Muscle of leg (tissue), 11 donors: ENCODE data around the gene HOXA11. TPM values are rescaled to one million over a fixed set of nuclear protein-coding genes. Genes with fewer than 3 reads are reported as not detected.

Experiments
- DNase-seq: peaks from one replicate; pipeline ENCODE4 v3.0.0; 2013
- H3K27ac ChIP-seq: one replicate; pipeline ENCODE4 v1.5.1; 2013; ENCODE audit warnings: mild to moderate bottlenecking, low read length, control low read depth
- H3K27me3 ChIP-seq: one replicate; pipeline ENCODE4 v1.6.1; 2013; ENCODE audit warnings: low read length; ENCODE audit not compliant: control insufficient read depth, insufficient read depth
- H3K36me3 ChIP-seq: one replicate; pipeline ENCODE4 v1.6.1; 2013; ENCODE audit warnings: low read length; ENCODE audit not compliant: control insufficient read depth, insufficient read depth
- H3K4me1 ChIP-seq: one replicate; pipeline ENCODE4 v1.6.1; 2013; ENCODE audit warnings: low read length; ENCODE audit not compliant: control insufficient read depth, insufficient read depth
- H3K4me3 ChIP-seq: one replicate; pipeline ENCODE4 v1.5.1; 2013; ENCODE audit warnings: low read length, control low read depth
- H3K9me3 ChIP-seq: replicated peaks from 2 replicates; pipeline ENCODE4 v1.6.1; 2013; ENCODE audit warnings: low read depth, low read length; ENCODE audit not compliant: control insufficient read depth
- WGBS: methylation state at CpG from one replicate; pipeline ENCODE4 v1.1.5; 2013; ENCODE audit warnings: missing lambda C conversion rate; ENCODE audit not compliant: insufficient coverage; 5-methylcytosine and 5-hydroxymethylcytosine counted together
- polyA plus RNA-seq, 8 donors: library from polyadenylated mRNA; unstranded; fragments of 120-200 nt; gene quantifications; one replicate each; pipeline versions ENCODE4 v1.2.1 to v1.2.3, GENCODE V29; 2013; ENCODE audit warnings: inconsistent platforms in 1 of 8, low replicate concordance in 1 of 8; ENCODE audit not compliant: insufficient read length in 8 of 8, insufficient read depth in 1 of 8
- total RNA-seq: library from RNA; stranded (reverse); fragments of 120-200 nt; gene quantifications from one replicate; pipeline ENCODE4 v1.2.4, GENCODE V29; 2013

Gene HOXA11
- total and polyA plus RNA-seq, 9 donors, result 2.0 to 12.0 (median 6.5) TPM

- DNase-seq, result peak; percentile 87
- peaks cover 74% of the 10 kb centered on the region for H3K27me3 ChIP-seq
- peak overlapping the region; percentile 72 for H3K4me3 ChIP-seq
- no peaks in the 10 kb centered on the region for H3K9me3 ChIP-seq
- H3K4me1 ChIP-seq, result peaks cover 66% of the 10 kb centered on the region
- 1% methylated on average over 57 of the region's 58 CpGs for WGBS
- H3K27ac ChIP-seq, result peak overlapping the region; percentile 98
- H3K36me3 ChIP-seq, result peaks cover 15% of the 10 kb centered on the region
These were observed 12.1 kb downstream of the HOXA11 start for GRCh38 chr7:27172823-27173510.

DNA sequence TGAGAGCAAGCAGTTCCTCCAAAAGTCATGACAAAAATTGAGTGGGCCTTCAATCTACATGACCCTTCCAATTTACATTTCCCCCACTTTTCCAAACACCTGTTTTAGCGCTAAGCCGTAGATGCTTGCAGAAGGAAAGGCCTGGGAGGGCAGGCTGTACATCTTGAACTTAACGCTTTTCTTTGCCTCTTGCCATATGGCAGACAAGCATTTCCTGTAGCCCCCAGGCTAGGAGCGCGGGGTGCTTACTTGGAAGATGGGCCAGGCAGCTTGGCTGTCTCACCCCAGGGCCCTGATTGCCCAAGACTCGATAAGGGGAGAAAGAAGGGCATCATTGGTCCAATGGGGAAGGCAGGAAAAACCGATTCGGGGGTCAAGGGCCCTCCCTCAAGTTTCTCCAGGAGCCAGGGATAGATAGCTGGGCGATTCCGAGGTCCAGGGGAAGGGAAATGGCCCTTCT lies 12.7 kb downstream of the HOXA11 start:
- Histone ChIP-seq H3K27ac (peak overlapping the region; percentile 98), H3K9me3 (no peaks in the 10 kb centered on the region), H3K4me3 (peak overlapping the region; percentile 72), H3K27me3 (peaks cover 76% of the 10 kb centered on the region), H3K4me1 (peaks cover 65% of the 10 kb centered on the region), H3K36me3 (peaks cover 15% of the 10 kb centered on the region)
- no peak for DNase-seq
- WGBS, result 4% methylated on average over 9 of the region's 10 CpGs

GRCh38 chr7:27171637-27172314 lies 13.3 kb downstream of the HOXA11 start:
- Histone ChIP-seq H3K27ac (peak overlapping the region; percentile 98), H3K36me3 (peaks cover 15% of the 10 kb centered on the region), H3K27me3 (peaks cover 76% of the 10 kb centered on the region), H3K4me1 (peaks cover 65% of the 10 kb centered on the region), H3K4me3 (peak overlapping the region; percentile 72), H3K9me3 (no peaks in the 10 kb centered on the region)
- WGBS, result 4% methylated on average over 25 of the region's 30 CpGs
- peak; percentile 70 for DNase-seq

- H3K27me3 ChIP-seq, result peaks cover 78% of the 10 kb centered on the region
These were observed 13.8 kb downstream of the HOXA11 start for GRCh38 chr7:27171325-27171636.

DNA sequence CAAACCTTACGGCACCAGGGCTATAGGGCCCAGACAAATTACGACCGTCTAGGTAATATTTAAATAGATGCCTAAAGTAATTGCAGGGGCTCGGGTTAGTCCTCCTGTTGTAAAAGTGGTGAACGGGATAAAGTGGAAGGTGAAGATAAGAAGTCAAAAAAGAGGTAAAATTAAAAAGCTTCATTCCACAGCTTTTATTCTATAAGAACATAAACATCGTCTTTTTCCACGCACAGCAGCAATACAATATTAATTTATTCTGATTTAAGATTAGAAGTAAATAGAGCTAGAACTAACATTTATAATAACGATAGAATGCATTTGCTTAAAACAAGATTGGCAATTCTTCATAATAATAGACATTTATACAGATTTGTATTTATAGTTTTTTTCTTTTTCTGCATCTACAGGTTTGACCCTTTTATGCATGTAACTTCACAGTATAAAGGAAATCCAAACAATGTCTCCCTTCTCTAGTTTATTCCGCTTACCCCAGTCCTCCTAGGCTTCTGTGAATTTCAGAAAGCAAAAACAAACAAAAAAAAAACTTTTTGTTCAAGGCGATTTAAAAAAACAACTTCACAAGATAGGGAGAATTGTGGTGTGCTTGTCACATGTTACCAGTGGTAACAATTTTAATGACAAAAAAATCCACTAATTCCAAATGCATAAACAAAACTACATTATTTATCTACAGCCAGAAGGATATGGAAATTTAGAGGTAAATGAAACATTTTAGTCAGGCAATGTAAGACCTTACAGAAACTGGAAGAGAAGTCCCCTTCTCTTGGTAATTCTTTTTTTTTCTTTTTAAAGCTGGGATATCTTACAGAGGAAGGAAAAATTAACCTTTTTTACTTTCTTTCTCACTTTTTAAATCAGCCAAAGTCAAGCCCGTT lies 14.4 kb downstream of the HOXA11 start:
- Histone ChIP-seq H3K27ac (peak overlapping the region; percentile 98), H3K27me3 (peaks cover 78% of the 10 kb centered on the region), H3K36me3 (peaks cover 15% of the 10 kb centered on the region), H3K4me1 (peaks cover 66% of the 10 kb centered on the region), H3K4me3 (peak overlapping the region; percentile 72), H3K9me3 (no peaks in the 10 kb centered on the region)
- WGBS, result no CpG with 5 or more reads among the region's 11 CpGs
- no peak for DNase-seq

More at GRCh38 chr7:27171325-27171636, 13.8 kb downstream of the HOXA11 start:
- Histone ChIP-seq H3K27ac (peak overlapping the region; percentile 98), H3K36me3 (peaks cover 15% of the 10 kb centered on the region), H3K9me3 (no peaks in the 10 kb centered on the region), H3K4me3 (peak overlapping the region; percentile 72), H3K4me1 (peaks cover 66% of the 10 kb centered on the region)
- DNase-seq, result no peak
- 5% methylated on average over 6 of the region's 8 CpGs for WGBS

- Histone ChIP-seq H3K27me3 (peaks cover 73% of the 10 kb centered on the region), H3K4me3 (peak overlapping the region; percentile 72), H3K36me3 (peaks cover 15% of the 10 kb centered on the region), H3K9me3 (no peaks in the 10 kb centered on the region), H3K4me1 (peaks cover 60% of the 10 kb centered on the region), H3K27ac (peak overlapping the region; percentile 98)
- peak; percentile 71 for DNase-seq
- under 1% methylated on average over 24 of the region's 46 CpGs for WGBS
These were observed 15.2 kb downstream of the HOXA11 start for GRCh38 chr7:27169658-27170425.

- Histone ChIP-seq H3K9me3 (no peaks in the 10 kb centered on the region), H3K4me3 (peak overlapping the region; percentile 72), H3K36me3 (peaks cover 15% of the 10 kb centered on the region), H3K4me1 (peaks cover 59% of the 10 kb centered on the region), H3K27ac (peak overlapping the region; percentile 98), H3K27me3 (peaks cover 75% of the 10 kb centered on the region)
- 3% methylated on average over 20 of the region's 25 CpGs for WGBS
- DNase-seq, result peak; percentile 91
These were observed 16.6 kb downstream of the HOXA11 start for GRCh38 chr7:27168265-27168947.

DNA sequence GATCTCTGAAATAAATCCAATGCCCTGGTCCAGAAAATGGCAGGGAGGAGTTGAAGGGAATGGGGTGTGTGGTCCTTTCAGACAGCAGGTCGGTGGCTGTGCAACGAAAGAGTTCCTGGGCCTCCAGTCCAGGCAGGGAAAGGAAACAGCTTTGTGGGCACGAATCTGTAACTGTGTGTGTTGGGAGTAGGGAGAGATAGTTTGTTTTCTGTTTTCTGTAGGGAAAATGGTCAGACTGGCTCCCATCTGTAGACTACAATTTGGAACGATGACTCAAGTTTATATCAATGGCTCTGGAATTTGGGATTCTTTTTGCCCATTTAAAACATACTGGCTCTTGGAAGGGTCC lies 17.1 kb downstream of the HOXA11 start:
- peak; percentile 59 for DNase-seq
- Histone ChIP-seq H3K27me3 (peaks cover 74% of the 10 kb centered on the region), H3K4me1 (peaks cover 59% of the 10 kb centered on the region), H3K4me3 (peak overlapping the region; percentile 72), H3K27ac (peak overlapping the region; percentile 98), H3K36me3 (peaks cover 18% of the 10 kb centered on the region), H3K9me3 (no peaks in the 10 kb centered on the region)
- WGBS, result 21% methylated on average over 2 of the region's 4 CpGs
